HG02943 (cell line): ENCODE data around the gene GAS1.

ENCODE experiments used
- ATAC-seq: cut with Tn5 transposase; IDR thresholded peaks from one replicate; pipeline ENCODE4 v1.9.1; 2021; ENCODE audit warnings: mild to moderate bottlenecking, low read depth, moderate library complexity; ENCODE audit not compliant: unreplicated experiment

GAS1 gene

DNA sequence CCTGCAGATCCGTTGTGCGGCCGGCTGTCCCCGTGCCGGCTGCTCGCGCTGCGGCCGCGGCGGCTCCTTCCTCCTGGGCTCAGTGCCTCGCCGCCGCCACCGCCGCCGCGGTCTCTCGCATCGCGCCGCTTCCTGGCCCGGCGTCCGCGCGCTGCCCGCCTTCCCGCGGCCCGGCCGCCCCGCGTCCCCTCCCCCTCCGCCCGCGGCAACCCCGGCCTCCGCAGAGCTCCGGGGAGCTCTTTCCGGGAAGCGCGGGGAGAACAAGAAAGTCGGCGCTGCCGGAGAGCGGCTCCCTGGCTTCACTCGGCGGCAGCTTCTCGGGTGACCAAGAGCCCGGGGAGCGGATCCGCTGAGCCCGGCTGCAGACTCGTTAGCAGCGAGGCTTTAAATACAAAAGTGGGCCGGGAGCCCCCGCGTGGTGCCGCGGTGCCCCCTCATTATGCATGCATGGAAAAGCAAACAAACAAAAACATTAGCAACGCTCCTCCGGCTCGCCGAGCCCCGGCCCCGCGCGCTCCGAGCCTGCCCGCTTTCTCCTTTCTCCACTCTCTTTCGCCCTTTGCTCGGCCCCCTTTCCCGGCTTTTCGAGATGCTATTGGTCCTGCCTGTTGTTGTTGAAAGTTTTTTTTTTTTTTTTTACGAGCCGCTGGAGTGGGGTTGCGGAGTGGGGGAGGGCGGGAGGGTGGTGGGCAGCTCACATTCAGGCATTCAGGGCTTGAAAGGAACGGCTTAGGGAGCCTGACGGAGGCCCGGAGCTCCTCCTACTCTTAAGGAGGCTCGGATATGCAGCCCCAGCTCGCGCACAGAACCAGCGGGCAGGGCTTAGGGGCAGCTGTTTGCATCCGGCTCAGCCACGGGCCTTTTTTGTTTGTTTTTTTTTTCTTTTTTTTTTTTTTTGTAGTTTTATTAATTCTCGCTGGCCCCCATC lies at the start of gene GAS1:
GAS1 (minus strand) TSS at position 361 of the 928 bp plus-strand sequence. CDS start 727 bp downstream, outside the sequence.
- peak; percentile 60 for ATAC-seq

DNA sequence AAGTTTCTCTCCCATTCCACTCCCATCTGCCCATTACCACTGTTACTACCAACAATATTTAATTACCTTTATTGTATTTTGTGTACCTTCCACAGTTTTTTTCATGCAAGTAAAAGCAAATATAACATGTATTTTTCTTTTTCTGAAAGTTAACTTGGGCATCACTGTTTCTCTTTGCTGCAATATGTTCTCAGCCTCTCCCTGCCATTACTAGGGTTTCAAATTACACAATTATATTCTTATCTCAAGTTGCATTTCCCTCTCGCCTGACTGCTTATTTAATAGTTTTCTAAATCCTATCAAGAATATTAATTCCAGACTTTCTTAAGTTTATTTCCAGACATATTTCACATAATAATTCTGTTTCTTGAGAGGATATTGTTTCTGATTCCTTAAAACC lies 46.9 kb upstream of the GAS1 start:
- no peak for ATAC-seq

- ATAC-seq, result no peak
Observed at GRCh38 chr9:86993830-86994229, 46.5 kb upstream of the GAS1 start.

DNA sequence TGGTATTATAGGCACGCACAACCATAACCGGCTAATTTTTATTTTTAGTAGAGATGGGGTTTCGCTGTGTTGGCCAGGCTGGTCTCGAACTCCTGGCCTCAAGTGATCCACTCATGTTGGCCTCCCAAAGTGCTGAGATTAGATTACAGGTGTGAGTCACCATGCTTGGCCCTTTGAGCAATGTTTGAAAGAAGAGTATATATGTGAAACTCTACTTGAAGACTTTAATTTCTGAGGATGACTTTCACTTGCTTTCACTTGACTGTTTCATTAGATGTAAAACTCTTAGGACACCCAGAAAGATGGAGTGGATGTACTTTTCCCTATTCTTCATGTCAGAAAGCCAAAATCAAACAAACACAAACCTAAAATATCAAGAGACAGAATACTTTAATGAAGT lies 43.8 kb upstream of the GAS1 start:
- ATAC-seq, result no peak

GRCh38 chr9:86990290-86990689 lies 43.0 kb upstream of the GAS1 start:
- no peak for ATAC-seq

DNA sequence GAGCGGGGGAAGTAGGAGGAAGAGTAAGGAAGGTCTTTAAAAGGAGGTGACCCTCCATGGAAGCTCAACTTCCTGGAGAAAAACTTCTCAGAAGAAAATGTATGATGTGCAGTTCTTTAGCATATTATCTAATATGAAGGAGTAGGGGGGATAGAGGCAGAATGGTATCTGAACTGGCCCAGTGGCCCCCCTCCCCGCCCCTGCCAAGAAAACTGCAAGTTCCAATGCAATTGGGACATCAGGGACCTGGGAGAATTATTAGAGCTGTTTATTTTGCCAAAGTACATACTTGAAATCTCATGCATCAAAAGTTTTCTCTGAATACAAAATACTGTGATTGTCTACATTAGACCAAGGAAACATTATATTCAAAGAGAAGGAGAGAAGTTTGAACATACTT lies 40.6 kb upstream of the GAS1 start:
- ATAC-seq, result no peak

- ATAC-seq, result no peak
Observed at GRCh38 chr9:86985132-86985647, 37.9 kb upstream of the GAS1 start.

- ATAC-seq, result no peak
Observed at GRCh38 chr9:86983620-86984259, 36.4 kb upstream of the GAS1 start.

GRCh38 chr9:86983249-86983619 lies 35.9 kb upstream of the GAS1 start:
- ATAC-seq, result no peak

DNA sequence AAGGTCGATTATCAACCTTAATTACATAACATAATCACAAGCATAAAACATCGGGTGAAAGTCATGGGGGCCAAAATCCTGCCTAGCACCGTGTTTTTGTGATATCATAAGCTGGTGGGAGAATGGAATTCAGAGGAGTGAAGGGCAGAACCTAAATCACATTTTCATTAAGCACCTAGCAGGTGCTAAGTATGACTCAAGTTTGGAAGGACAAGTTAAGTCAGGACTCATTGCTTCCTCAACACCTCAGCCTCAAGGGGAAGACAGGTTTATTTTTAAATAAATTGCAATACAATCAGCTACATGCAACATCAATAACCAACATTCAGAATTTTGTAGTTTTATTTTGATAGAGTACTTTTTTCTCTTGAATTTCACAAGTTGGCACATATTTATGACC lies 33.5 kb upstream of the GAS1 start:
- ATAC-seq, result no peak

DNA sequence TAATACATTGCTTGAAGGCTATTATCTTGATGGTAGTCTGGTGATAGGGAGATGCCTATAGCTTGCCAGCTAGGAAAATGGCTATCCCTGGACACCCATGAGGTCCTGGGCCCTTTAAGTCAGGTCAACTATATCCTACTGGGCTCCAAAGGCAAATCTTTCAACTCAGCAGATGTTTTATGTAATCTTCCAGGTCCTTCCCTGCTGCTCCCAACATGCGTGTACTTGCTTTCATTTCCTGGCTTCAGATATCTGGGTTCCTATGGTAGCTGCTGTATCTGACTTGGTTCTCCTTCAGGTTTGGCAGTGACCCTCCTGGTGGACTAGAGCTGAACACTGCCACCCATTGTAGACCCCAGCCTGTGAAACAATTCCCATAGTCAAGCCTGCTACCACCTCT lies 32.4 kb upstream of the GAS1 start:
- no peak for ATAC-seq

- no peak for ATAC-seq
Observed at GRCh38 chr9:86978922-86979474, 31.7 kb upstream of the GAS1 start.

GRCh38 chr9:86978413-86978812 lies 31.1 kb upstream of the GAS1 start:
- ATAC-seq, result no peak

DNA sequence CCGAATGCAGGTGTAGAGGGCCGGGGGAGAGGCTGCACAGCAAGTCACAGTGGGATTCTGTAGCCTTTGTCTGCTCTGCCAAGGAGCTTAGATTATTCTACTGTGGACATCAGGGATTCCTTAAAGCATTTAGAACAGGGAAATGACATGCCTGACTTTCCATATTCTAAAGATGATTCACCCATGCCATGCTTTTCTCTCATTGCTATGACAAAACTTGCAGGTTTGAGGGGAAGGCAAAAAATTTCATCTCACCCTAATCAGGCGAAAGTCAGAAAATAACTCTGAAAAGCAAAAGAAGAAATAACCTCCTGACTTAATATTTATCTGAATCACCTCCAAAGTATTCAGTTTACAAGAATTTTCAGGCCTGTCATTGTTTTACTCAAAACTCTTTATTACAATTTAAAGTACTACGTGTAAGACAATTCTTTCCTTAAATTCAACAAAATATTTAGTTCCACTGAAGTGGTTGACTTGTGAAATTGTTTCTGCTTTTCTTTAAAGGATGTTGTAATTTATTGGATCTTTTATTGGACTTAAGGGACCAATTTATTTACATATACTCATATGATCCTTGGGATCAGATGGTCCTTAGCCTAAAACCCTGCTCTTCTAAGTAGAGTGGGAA lies 30.0 kb upstream of the GAS1 start:
- no peak for ATAC-seq

DNA sequence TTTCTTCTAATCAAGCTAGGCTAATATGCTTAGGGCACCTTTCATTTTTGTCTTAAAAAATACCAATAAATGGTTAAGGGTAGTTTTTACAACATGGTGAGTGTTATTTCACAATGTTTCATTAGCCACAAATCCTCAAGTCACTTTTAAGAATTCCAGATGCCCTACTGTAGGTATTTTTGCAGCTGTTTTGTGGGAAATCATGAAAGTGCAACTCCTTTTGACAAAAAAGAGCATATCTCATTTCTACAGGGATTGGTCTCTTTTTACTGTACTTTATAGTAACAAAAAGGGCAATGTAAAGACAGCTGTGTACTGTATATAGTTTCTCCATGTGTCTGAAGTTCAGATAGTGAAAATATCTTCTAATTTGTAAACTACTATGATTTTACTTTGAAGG lies 28.3 kb upstream of the GAS1 start:
- ATAC-seq, result no peak

GRCh38 chr9:86975036-86975435 lies 27.7 kb upstream of the GAS1 start:
- no peak for ATAC-seq

DNA sequence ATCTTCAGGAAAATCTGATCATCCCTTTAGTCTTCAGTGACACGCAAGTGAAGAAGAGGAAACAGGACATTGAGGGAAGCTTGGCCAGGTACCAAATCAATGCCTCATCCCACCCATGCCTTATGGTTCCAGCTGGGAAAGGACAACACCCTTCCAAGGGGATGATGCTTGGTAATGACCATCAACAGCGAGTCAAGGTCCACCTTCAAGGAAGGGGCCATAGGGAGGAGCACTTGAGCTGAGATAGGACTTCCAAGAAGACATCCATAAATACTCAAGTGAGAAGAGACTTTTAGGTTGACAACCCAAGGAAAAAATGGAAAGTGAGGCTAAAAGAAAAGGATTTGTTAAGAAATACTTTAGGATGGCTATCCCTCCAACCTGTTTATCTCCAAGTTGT lies 27.1 kb upstream of the GAS1 start:
- no peak for ATAC-seq

GRCh38 chr9:86971742-86972141 lies 24.4 kb upstream of the GAS1 start:
- no peak for ATAC-seq

GRCh38 chr9:86968258-86968920 lies 21.1 kb upstream of the GAS1 start:
- no peak for ATAC-seq

DNA sequence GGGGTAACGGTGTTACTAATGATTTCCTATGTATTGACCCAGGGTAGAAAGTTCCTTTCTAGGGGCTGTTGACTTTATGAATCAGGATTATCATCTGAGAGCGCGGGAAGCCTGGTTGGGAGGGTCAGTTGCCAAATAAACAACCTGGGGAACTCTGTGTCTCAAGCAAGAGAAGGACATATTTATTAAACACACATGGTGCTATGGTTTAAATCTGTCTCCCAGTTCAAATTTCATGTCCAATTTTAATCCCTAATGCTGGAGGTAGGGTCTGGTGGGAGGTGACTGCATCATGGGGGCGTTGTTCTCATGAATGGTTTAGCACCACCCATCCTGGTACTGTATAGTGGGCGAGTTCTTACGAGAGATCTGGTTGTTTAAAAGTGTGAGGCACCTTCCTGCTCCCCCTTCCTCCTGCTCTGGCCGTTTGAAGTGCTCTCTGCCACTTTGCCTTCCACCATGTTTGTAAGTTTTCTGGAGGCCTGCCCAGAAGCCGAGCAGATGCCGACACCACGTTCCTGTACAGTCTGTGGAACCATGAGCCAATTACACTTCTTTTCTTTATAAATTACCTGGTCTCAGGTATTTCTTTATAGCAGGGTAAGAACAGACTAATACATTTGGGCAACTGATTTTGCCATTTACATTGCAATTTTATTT lies 19.7 kb upstream of the GAS1 start:
- ATAC-seq, result no peak
